C4-2B (cell line): ENCODE measurements around the gene SELENOM.

Source experiments
- ZFX ChIP-seq: fragments of 450-650 bp; IDR thresholded peaks from 2 replicates; pipeline ENCODE4 v1.6.1; 2017
- TF ChIP-seq, protein P1 (sequence below): fragments of 450-650 bp; conservative IDR thresholded peaks from 2 replicates; pipeline ENCODE4 v1.5.1; 2017; ENCODE audit warnings: mild to moderate bottlenecking

DNA sequence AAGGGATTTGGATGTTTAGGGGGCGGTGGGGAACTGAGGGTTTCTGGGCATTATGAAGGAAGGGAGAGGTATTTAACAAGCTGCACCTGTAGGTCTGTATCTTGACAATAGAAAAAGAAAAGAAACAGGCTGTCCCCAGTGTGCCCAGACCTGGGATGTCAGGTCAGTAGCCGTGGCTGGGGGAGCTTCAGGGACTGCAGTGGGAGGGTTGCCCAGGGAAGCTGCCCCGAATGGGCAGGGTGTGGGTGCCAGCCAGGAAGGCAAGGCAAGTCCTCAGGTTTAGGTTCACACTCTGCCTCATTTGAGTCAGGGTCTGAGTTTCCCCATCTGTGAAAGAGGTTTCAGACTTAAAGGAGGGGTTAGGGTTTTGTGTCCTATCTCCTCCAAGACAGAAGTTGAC lies 16.9 kb upstream of the SELENOM start:
- TF ChIP-seq, protein P1, sequence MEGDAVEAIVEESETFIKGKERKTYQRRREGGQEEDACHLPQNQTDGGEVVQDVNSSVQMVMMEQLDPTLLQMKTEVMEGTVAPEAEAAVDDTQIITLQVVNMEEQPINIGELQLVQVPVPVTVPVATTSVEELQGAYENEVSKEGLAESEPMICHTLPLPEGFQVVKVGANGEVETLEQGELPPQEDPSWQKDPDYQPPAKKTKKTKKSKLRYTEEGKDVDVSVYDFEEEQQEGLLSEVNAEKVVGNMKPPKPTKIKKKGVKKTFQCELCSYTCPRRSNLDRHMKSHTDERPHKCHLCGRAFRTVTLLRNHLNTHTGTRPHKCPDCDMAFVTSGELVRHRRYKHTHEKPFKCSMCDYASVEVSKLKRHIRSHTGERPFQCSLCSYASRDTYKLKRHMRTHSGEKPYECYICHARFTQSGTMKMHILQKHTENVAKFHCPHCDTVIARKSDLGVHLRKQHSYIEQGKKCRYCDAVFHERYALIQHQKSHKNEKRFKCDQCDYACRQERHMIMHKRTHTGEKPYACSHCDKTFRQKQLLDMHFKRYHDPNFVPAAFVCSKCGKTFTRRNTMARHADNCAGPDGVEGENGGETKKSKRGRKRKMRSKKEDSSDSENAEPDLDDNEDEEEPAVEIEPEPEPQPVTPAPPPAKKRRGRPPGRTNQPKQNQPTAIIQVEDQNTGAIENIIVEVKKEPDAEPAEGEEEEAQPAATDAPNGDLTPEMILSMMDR = no peak
- no peak for TF ChIP-seq ZFX
